Natural killer cell (primary cell): Measurements from ENCODE around the gene CHIC2. TPM values are rescaled to one million over a fixed set of nuclear protein-coding genes. Genes with fewer than 3 reads are reported as not detected.

Experiments used
- ATAC-seq, 3 donors: fragments of 150-1000 bp in 2 of 3; fragments of 200-7000 bp in 1 of 3; cut with Tn5 transposase; 1 replicate in 1 of 3; 2 replicates in 2 of 3; pipeline ENCODE4 v1.10.0; 2021; ENCODE audit warnings: mild to moderate bottlenecking in 2 of 3, moderate library complexity in 2 of 3
- DNase-seq, 2 donors: peaks; one replicate each; pipeline versions ENCODE4 v3.0.0 to v3.0.0-alpha.2; 2013 to 2021; ENCODE audit warnings: mixed read lengths in 1 of 2
- H3K27ac ChIP-seq: one replicate; pipeline ENCODE4 v1.5.1; 2013; ENCODE audit warnings: mild to moderate bottlenecking, low read length
- H3K27me3 ChIP-seq: one replicate; pipeline ENCODE4 v1.6.1; 2013; ENCODE audit warnings: low read length; ENCODE audit not compliant: control insufficient read depth, insufficient read depth
- H3K36me3 ChIP-seq: one replicate; pipeline ENCODE4 v1.6.1; 2013; ENCODE audit warnings: low read length; ENCODE audit not compliant: control insufficient read depth, insufficient read depth
- H3K4me1 ChIP-seq: one replicate; pipeline ENCODE4 v1.6.1; 2013; ENCODE audit warnings: low read length; ENCODE audit not compliant: control insufficient read depth, insufficient read depth
- H3K4me3 ChIP-seq: one replicate; pipeline ENCODE4 v1.5.1; 2013; ENCODE audit warnings: low read length
- H3K9me3 ChIP-seq: one replicate; pipeline ENCODE4 v1.6.1; 2013; ENCODE audit warnings: low read length; ENCODE audit not compliant: control insufficient read depth, insufficient read depth
- H3K27ac Mint-ChIP-seq, 2 donors: one replicate each; pipeline ENCODE4 v1.8.0; 2022; ENCODE audit warnings: mild to moderate bottlenecking in 2 of 2, mixed read lengths in 2 of 2, moderate library complexity in 1 of 2
- H3K27me3 Mint-ChIP-seq, 2 donors: one replicate each; pipeline ENCODE4 v1.8.0; 2022; ENCODE audit warnings: low read depth in 2 of 2, mixed read lengths in 2 of 2
- H3K36me3 Mint-ChIP-seq: one replicate; pipeline ENCODE4 v1.8.0; 2022; ENCODE audit warnings: mixed read lengths
- H3K4me1 Mint-ChIP-seq, 2 donors: one replicate each; pipeline ENCODE4 v1.8.0; 2022; ENCODE audit warnings: mixed read lengths in 2 of 2
- H3K4me3 Mint-ChIP-seq: one replicate; pipeline ENCODE4 v1.8.0; 2022; ENCODE audit warnings: mild to moderate bottlenecking, moderate library complexity, mixed read lengths
- H3K9me3 Mint-ChIP-seq, 2 donors: one replicate each; pipeline ENCODE4 v1.8.0; 2022; ENCODE audit warnings: mixed read lengths in 2 of 2
- WGBS: methylation state at CpG from one replicate; pipeline ENCODE4 v1.1.7; 2013; ENCODE audit warnings: missing lambda C conversion rate; ENCODE audit not compliant: insufficient coverage; 5-methylcytosine and 5-hydroxymethylcytosine counted together
- intact Hi-C: fragments of 100-400 bp; cut with micrococcal nuclease; formaldehyde crosslinking; loops from one replicate; pipeline ENCODE4 v1.14.2; 2022
- total RNA-seq, 4 donors: library from RNA; stranded (reverse); fragments of 120-200 nt in 1 of 4; gene quantifications; one replicate each; pipeline versions ENCODE4 v1.2.3 to v1.2.4, GENCODE V29; 2013 to 2022
- TF ChIP-seq, protein P1 (sequence below): fragments of 200-600 bp; IDR thresholded peaks from one replicate; pipeline ENCODE4 v1.8.0; 2022; ENCODE audit warnings: antibody characterized with exemption

The CHIC2 gene
- total RNA-seq, 3 donors from 2014 or later (not counting 1 experiment from before 2014, with no cell fraction given): 62.0 to 85.0 (median 79.7) TPM

DNA sequence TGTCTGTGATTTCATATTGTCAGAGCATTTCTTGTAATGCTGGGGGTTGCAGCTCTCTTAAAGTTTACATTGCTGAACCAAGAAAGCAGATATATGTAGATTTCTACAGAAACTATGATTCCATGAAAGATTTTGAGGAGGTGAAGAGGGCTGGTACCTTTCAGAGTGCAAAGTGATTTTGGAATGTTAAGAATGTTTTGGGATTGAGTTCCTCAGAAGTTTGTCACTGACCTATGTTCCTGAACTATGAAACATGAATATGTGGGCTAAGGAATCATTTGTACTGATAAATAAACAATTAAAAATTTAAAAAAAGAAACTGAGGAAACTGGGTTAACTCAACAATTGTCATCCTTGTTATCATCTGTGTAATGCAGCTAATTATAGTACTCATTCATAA is 12.3 kb upstream of the CHIC2 start:
- ATAC-seq (no peak), DNase-seq (no peak)
- Histone ChIP-seq H3K4me1 (no peaks in the 10 kb centered on the region), H3K9me3 (no peaks in the 10 kb centered on the region), H3K27ac (no peak overlapping the region), H3K4me3 (no peak overlapping the region), H3K36me3 (no peaks in the 10 kb centered on the region), H3K27me3 (peaks cover 2% of the 10 kb centered on the region)
- H3K27ac Mint-ChIP-seq: no peak overlapping the region
- H3K9me3 Mint-ChIP-seq: no peaks in the 10 kb centered on the region
- H3K36me3 Mint-ChIP-seq: no peaks in the 10 kb centered on the region
- intact Hi-C loops: no loop called here
- H3K4me1 Mint-ChIP-seq: no peaks in the 10 kb centered on the region
- no peak overlapping the region for H3K4me3 Mint-ChIP-seq
- H3K27me3 Mint-ChIP-seq: peaks cover 14 to 29% of the 10 kb centered on the region in 2 donors
- TF ChIP-seq, protein P1, sequence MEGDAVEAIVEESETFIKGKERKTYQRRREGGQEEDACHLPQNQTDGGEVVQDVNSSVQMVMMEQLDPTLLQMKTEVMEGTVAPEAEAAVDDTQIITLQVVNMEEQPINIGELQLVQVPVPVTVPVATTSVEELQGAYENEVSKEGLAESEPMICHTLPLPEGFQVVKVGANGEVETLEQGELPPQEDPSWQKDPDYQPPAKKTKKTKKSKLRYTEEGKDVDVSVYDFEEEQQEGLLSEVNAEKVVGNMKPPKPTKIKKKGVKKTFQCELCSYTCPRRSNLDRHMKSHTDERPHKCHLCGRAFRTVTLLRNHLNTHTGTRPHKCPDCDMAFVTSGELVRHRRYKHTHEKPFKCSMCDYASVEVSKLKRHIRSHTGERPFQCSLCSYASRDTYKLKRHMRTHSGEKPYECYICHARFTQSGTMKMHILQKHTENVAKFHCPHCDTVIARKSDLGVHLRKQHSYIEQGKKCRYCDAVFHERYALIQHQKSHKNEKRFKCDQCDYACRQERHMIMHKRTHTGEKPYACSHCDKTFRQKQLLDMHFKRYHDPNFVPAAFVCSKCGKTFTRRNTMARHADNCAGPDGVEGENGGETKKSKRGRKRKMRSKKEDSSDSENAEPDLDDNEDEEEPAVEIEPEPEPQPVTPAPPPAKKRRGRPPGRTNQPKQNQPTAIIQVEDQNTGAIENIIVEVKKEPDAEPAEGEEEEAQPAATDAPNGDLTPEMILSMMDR: no peak

DNA sequence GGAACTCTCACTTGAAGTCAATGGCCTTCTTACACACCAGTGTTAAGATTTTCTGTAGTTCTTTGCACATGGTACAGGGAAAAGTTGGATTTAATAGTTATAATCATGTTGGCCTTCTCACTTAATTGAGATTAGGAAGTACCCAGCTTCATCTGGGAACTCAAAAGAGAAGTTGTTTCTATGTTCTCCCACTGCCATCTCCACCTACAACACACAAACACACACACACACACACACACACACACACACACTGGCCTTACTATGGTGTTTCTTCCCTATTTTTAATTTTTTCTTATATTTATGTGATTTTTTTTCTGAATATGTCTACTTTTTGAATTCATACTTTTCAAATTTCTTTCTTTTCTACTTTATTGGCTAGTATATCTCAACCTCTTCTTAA is 10.0 kb upstream of the CHIC2 start:
- DNase-seq (no peak), ATAC-seq (no peak)
- Mint-ChIP-seq H3K36me3 (no peaks in the 10 kb centered on the region), H3K9me3 (no peaks in the 10 kb centered on the region), H3K4me1 (no peaks in the 10 kb centered on the region), H3K27ac (no peak overlapping the region), H3K4me3 (no peak overlapping the region), H3K27me3 (peaks cover 11 to 22% of the 10 kb centered on the region in 2 donors)
- Histone ChIP-seq H3K36me3 (no peaks in the 10 kb centered on the region), H3K27me3 (no peaks in the 10 kb centered on the region), H3K9me3 (no peaks in the 10 kb centered on the region), H3K4me1 (no peaks in the 10 kb centered on the region), H3K27ac (no peak overlapping the region), H3K4me3 (no peak overlapping the region)
- intact Hi-C loops: no loop called here
- TF ChIP-seq, protein P1: no peak

DNA sequence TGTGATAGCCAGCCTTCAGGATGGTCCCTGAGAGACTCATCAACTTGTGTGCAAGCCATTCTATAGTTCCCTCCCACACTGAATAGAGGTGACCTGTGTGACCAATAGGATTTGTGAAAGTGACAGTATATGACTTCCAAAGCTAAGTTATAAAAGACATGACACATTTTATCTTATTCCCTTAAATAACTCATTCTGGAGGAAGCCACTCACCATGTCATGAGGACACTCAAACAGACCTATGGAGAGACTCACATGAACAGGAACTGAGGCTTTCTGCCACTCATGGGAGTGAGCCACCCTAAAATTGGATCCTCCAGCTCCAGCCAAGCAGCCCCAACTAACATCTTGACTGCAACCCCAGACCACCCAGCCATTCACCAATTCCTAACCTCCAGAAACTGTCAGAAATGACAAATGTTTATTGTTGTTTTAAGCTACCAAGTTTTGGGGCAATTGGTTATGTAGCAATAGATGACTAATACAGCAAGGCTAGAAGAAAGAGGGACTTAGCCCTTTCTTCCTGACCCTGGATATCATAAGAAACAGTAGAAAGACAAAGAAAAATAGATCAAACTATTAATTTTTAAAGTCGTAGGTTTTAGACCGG is 9.0 kb upstream of the CHIC2 start:
- Mint-ChIP-seq H3K9me3 (no peaks in the 10 kb centered on the region), H3K36me3 (no peaks in the 10 kb centered on the region), H3K4me3 (no peak overlapping the region), H3K4me1 (no peaks in the 10 kb centered on the region), H3K27ac (no peak overlapping the region), H3K27me3 (peaks cover 8 to 17% of the 10 kb centered on the region in 2 donors)
- H3K4me1 ChIP-seq: no peaks in the 10 kb centered on the region
- ATAC-seq (no peak), DNase-seq (no peak)
- intact Hi-C loops: no loop called here
- TF ChIP-seq, protein P1: no peak
- H3K27ac ChIP-seq: no peak overlapping the region
- H3K4me3 ChIP-seq: no peak overlapping the region
- WGBS: 100% methylated on average over 2 of the region's 2 CpGs
- H3K9me3 ChIP-seq: no peaks in the 10 kb centered on the region
- no peaks in the 10 kb centered on the region for H3K36me3 ChIP-seq
- H3K27me3 ChIP-seq: no peaks in the 10 kb centered on the region

DNA sequence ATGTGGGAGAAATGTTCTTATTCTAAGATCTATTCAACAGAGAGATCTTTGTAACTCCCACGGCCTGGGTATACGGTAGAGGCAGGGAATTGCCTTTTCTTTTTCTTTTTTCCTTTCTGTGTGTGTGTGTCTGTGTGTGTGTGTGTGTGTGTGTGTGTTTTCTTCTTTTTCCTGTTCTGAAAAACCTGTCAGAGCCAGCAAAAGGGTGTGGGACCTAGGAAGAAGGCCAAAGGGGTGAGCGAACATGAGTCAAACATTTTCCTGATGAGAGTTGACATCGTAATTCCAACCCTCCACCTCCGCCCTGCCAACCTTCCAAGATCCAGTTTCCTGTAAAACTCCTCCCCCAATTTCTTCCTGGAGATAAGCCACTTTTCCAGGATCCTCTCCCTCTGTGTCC is 2.8 kb upstream of the CHIC2 start:
- H3K27ac ChIP-seq: no peak overlapping the region
- no peaks in the 10 kb centered on the region for H3K9me3 ChIP-seq
- Mint-ChIP-seq H3K4me3 (no peak overlapping the region), H3K27me3 (peaks cover 0 to under 1% of the 10 kb centered on the region in 2 donors), H3K36me3 (no peaks in the 10 kb centered on the region), H3K4me1 (peaks cover 26 to 30% of the 10 kb centered on the region in 2 donors), H3K27ac (no peak overlapping the region), H3K9me3 (no peaks in the 10 kb centered on the region)
- no peak for DNase-seq
- WGBS: 75% methylated on average over 5 of the region's 5 CpGs
- no peaks in the 10 kb centered on the region for H3K36me3 ChIP-seq
- H3K27me3 ChIP-seq: no peaks in the 10 kb centered on the region
- no peak for ATAC-seq
- H3K4me3 ChIP-seq: no peak overlapping the region
- TF ChIP-seq, protein P1: no peak
- intact Hi-C loops: no loop called here
- no peaks in the 10 kb centered on the region for H3K4me1 ChIP-seq
